GM23248 (cell line): ENCODE data around the gene OR6C76.
"Not testable (repeated sequence)": the region's sequence is repeated elsewhere in the genome, so short reads cannot be mapped to it uniquely, and the experiment has no call there.

Experiments
- EZH2 ChIP-seq: fragments of 200-600 bp; sonication (generic); IDR thresholded peaks from 2 replicates; pipeline ENCODE4 v1.6.1; 2018; ENCODE audit warnings: antibody characterized with exemption, mild to moderate bottlenecking; ENCODE audit not compliant: insufficient read depth, poor library complexity, severe bottlenecking
- EZH2phosphoT487 ChIP-seq: fragments of 200-600 bp; sonication (generic); IDR thresholded peaks from 2 replicates; pipeline ENCODE4 v1.6.1; 2018; ENCODE audit warnings: antibody characterized with exemption, moderate library complexity, mild to moderate bottlenecking, low read depth; ENCODE audit not compliant: insufficient read depth

- not testable (repeated sequence) for TF ChIP-seq EZH2, EZH2phosphoT487
Observed at GRCh38 chr12:55412138-55412537, 13.9 kb upstream of the OR6C76 start.
